ENCODE data around the gene GFY.

- TF ChIP-seq POLR2A (IDR thresholded peaks at IDR 0.05; ENCODE audit: low read depth, low read length) (no peak), SPI1 (IDR thresholded peaks at IDR 0.05; ENCODE audit: low read depth, low read length) (no peak), TAF1 (IDR thresholded peaks at IDR 0.05; ENCODE audit: low read depth, low read length) (no peak), POLR2AphosphoS5 (IDR thresholded peaks at IDR 0.05; ENCODE audit: low read depth, low read length) (no peak)
Measured at GRCh38 chr19:49445997-49446396, 20.8 kb downstream of the GFY start.
